ENCODE data around the gene CCDC110.

The CCDC110 gene

DNA sequence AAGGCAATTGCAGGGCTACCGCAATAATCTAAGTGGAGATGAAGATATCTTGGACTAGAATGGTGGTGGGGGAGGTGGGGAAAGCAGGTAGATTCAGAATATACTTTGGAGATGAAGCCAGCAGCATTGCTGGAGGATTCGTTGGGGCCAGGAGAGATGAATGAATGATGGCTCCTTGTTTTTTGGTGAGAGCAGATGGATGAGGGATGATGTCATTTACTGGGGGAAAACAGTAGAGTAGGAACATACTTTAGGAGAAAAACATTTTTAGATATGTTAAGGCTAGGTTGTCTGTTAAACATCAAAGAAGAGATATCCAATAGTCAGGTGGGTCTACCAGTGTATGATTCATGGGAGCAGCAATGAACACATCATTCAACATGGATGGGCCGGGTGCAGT, 5.8 kb downstream of the CCDC110 start:
- TF ChIP-seq, protein P1, sequence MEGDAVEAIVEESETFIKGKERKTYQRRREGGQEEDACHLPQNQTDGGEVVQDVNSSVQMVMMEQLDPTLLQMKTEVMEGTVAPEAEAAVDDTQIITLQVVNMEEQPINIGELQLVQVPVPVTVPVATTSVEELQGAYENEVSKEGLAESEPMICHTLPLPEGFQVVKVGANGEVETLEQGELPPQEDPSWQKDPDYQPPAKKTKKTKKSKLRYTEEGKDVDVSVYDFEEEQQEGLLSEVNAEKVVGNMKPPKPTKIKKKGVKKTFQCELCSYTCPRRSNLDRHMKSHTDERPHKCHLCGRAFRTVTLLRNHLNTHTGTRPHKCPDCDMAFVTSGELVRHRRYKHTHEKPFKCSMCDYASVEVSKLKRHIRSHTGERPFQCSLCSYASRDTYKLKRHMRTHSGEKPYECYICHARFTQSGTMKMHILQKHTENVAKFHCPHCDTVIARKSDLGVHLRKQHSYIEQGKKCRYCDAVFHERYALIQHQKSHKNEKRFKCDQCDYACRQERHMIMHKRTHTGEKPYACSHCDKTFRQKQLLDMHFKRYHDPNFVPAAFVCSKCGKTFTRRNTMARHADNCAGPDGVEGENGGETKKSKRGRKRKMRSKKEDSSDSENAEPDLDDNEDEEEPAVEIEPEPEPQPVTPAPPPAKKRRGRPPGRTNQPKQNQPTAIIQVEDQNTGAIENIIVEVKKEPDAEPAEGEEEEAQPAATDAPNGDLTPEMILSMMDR (IDR thresholded peaks at IDR 0.05; ENCODE audit: insufficient read depth, missing control alignments): no peak
- no peak for FAIRE-seq
- no peak for DNase-seq (ENCODE audit: insufficient read length, low spot score)

DNA sequence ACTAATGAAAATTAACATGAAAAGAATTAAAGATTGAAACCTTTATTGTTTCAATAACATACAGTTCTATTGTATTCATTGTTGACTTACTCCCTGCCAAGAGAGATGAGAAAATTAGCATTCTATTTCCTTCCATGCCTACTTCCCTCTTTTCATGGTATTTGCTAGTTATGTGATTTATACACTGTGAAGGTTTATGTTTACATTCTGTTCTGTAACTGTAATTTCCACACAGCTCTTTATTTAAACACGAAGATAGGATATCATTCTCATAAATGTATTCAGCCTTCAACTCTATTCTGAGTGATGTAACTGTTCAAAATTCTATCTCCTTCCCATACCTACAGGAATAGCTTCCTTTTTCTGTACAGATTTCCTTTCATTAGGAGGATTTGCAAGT, 6.6 kb downstream of the CCDC110 start:
- DNase-seq (ENCODE audit: insufficient read length, low spot score) (no peak), FAIRE-seq (peak; percentile 11)
- TF ChIP-seq, protein P1 (IDR thresholded peaks at IDR 0.05; ENCODE audit: insufficient read depth, missing control alignments): no peak

DNA sequence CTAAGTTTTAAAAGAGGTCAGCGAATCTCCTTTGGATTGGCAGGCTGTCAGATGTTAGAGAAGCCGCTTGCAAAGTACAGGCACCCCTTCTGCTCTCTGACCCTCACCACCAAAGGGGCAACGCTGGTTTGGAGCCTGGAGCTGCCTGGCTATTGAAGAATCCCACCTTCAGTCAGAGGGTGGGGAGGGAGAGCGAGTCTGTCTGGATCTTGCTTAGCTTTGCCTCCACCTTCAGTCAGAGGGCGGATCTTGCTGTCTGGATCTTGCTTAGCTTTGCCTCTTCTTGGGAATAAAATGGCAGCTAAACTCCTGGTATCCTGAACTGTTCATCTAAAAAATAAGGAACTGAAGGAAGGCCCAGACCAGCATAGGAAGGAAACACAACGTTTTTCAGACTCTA, 7.3 kb downstream of the CCDC110 start:
- TF ChIP-seq, protein P1 (IDR thresholded peaks at IDR 0.05; ENCODE audit: insufficient read depth, missing control alignments): no peak
- no peak for DNase-seq (ENCODE audit: insufficient read length, low spot score)
- FAIRE-seq: no peak

DNA sequence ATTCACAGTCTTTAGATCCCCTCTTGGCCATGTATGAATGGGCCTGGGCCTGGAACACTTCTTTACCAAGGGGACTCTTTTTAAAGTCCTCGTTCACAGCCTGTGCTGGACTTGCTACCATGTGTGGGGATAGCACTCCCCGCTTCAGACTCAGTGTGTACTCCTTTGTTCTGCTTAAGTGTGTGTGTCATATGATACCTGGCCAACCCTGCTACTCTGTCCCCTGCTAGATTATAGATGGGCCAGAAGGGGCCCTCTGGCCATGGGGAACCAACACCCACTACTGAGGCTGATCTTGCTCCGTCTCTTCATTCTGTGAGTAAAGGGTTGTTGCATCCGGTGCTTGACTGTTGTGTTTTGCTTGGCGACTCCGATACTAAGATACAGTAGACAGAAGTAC, 8.0 kb downstream of the CCDC110 start:
- no peak for DNase-seq (ENCODE audit: insufficient read length, low spot score)
- no peak for FAIRE-seq
- TF ChIP-seq, protein P1 (IDR thresholded peaks at IDR 0.05; ENCODE audit: insufficient read depth, missing control alignments): no peak

DNA sequence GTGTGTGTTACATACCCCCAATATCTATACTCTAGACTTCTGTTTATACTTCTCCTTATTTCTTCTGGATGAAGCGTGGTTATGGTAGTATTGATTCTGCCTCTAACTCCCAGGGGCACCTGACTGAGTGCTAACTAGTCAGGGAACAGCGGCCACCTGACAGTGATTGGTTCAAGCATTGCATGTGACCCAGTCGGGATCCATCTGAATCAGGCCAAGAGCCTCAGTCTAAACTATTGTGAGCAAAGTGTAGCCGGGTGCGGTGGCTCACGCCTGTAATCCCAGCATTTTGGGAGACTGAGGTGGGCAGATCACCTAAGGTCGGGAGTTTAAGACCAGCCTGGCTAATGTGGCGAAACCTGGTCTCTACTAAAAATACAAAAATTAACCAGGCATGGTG, 10.0 kb downstream of the CCDC110 start:
- no peak for FAIRE-seq
- no peak for DNase-seq (ENCODE audit: insufficient read length, low spot score)
- TF ChIP-seq, protein P1 (IDR thresholded peaks at IDR 0.05; ENCODE audit: insufficient read depth, missing control alignments): no peak

DNA sequence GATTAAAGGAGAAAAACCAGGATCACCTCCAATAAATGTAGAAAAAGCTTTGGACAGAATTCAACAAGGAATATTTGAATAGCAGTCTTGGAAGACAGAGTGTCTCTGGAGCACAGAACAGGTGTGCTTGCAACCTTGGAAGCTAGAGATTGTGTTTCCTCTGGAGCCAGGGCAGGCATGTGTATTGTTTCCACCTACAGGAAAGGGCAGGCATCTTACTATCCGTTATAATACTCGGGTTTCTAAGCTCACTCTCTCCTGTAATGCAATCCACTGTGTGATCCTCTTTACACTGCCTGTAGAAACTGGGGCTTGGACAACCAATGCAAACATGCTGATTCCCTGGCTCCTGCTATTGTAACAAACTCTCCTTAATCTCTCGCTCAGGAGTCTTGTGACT, 14.4 kb downstream of the CCDC110 start:
- FAIRE-seq (peak; percentile 72), DNase-seq (ENCODE audit: insufficient read length, low spot score) (no peak)
- TF ChIP-seq, protein P1 (IDR thresholded peaks at IDR 0.05; ENCODE audit: insufficient read depth, missing control alignments): no peak

DNA sequence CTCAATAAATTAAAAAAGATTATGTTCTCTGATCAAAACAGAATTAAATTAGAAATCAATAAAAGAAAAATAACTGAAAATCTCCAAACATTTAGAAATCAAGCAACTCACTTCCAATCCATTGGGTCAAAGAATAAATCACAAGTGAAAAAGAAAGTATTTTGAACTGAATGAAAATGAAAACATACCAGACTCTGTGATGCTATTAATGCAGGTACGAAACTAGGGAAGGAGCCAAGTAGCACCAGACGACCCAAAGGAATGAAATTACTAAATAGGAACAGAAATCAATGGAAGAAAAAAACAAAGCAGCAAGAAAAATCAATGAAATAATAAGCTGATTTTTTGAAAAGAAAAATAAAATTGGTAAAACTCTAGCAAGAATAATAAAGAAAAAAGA, 15.4 kb downstream of the CCDC110 start:
- TF ChIP-seq, protein P1 (IDR thresholded peaks at IDR 0.05; ENCODE audit: insufficient read depth, missing control alignments): no peak
- DNase-seq (ENCODE audit: insufficient read length, low spot score) (no peak), FAIRE-seq (no peak)

Data from D721Med (cell line).